ENCODE results near the gene ST6GALNAC3.
A peak's percentile ranks its signal among the peaks of the same experiment; 100 is the strongest.
"Not testable (repeated sequence)": the region's sequence is repeated elsewhere in the genome, so short reads cannot be mapped to it uniquely, and the experiment has no call there.

Gene ST6GALNAC3

GRCh38 chr1:76203127-76203526 lies 128.6 kb downstream of the ST6GALNAC3 start:
- no peak for DNase-seq

- no peak for DNase-seq
Measured at GRCh38 chr1:76209238-76209637, 134.7 kb downstream of the ST6GALNAC3 start.

- no peak for DNase-seq
Measured at GRCh38 chr1:76209648-76210047, 135.1 kb downstream of the ST6GALNAC3 start.

GRCh38 chr1:76210160-76210559 lies 135.6 kb downstream of the ST6GALNAC3 start:
- no peak for DNase-seq

- DNase-seq, result no peak
Measured at GRCh38 chr1:76218888-76219287, 144.3 kb downstream of the ST6GALNAC3 start.

- peak; percentile 40 for DNase-seq
Measured at GRCh38 chr1:76219366-76219818, 144.8 kb downstream of the ST6GALNAC3 start.

GRCh38 chr1:76224752-76225151 lies 150.2 kb downstream of the ST6GALNAC3 start:
- no peak for DNase-seq

- no peak for DNase-seq
Measured at GRCh38 chr1:76225526-76225925, 151.0 kb downstream of the ST6GALNAC3 start.

GRCh38 chr1:76227621-76228020 lies 153.1 kb downstream of the ST6GALNAC3 start:
- no peak for DNase-seq

GRCh38 chr1:76229279-76230005 lies 154.9 kb downstream of the ST6GALNAC3 start:
- DNase-seq, result no peak

- DNase-seq, result no peak
Measured at GRCh38 chr1:76230842-76231281, 156.3 kb downstream of the ST6GALNAC3 start.

GRCh38 chr1:76231320-76231719 lies 156.8 kb downstream of the ST6GALNAC3 start:
- no peak for DNase-seq

GRCh38 chr1:76232666-76233065 lies 158.1 kb downstream of the ST6GALNAC3 start:
- DNase-seq, result no peak

- no peak for DNase-seq
Measured at GRCh38 chr1:76234061-76234460, 159.5 kb downstream of the ST6GALNAC3 start.

GRCh38 chr1:76237211-76237610 lies 162.7 kb downstream of the ST6GALNAC3 start:
- no peak for DNase-seq

- DNase-seq, result no peak
Measured at GRCh38 chr1:76238094-76238628, 163.6 kb downstream of the ST6GALNAC3 start.

GRCh38 chr1:76239470-76239918 lies 164.9 kb downstream of the ST6GALNAC3 start:
- DNase-seq, result no peak

GRCh38 chr1:76240316-76240715 lies 165.8 kb downstream of the ST6GALNAC3 start:
- no peak for DNase-seq

GRCh38 chr1:76242587-76242986 lies 168.0 kb downstream of the ST6GALNAC3 start:
- not testable (repeated sequence) for DNase-seq

GRCh38 chr1:76247261-76247852 lies 172.8 kb downstream of the ST6GALNAC3 start:
- no peak for DNase-seq

- no peak for DNase-seq
Measured at GRCh38 chr1:76250271-76250670, 175.7 kb downstream of the ST6GALNAC3 start.

GRCh38 chr1:76252431-76252830 lies 177.9 kb downstream of the ST6GALNAC3 start:
- no peak for DNase-seq

- DNase-seq, result peak; percentile 32
Measured at GRCh38 chr1:76254104-76255030, 179.8 kb downstream of the ST6GALNAC3 start.
